ENCODE results near the gene CAPN13.

The CAPN13 gene

DNA sequence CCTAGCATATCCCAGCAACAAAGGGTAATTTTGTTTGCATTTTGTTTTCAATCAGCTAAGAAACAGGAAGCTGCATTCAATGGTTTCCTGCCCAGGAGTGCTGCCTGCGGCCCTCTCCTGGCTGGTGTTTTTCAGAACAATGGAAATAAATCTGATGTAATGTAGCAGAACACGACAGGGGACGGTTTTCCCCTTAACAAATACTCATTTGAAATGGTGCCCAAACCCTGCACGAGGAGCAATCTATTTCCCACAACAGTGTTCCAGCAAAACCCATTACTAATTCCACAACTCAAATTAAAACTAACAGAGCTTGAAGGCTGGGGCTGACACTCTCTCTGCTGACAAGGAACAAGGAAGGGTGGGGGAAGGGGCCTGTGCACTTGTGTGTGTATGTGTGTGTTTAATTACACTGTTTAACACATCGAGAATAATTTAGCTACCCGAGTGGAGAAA, 8.7 kb downstream of the CAPN13 start:
- TF ChIP-seq ZNF274 (IDR thresholded peaks at IDR 0.05; ENCODE audit: low read depth, low read length): no peak
- no peak overlapping the region for H3K4me3 ChIP-seq (ENCODE audit: low read length)

DNA sequence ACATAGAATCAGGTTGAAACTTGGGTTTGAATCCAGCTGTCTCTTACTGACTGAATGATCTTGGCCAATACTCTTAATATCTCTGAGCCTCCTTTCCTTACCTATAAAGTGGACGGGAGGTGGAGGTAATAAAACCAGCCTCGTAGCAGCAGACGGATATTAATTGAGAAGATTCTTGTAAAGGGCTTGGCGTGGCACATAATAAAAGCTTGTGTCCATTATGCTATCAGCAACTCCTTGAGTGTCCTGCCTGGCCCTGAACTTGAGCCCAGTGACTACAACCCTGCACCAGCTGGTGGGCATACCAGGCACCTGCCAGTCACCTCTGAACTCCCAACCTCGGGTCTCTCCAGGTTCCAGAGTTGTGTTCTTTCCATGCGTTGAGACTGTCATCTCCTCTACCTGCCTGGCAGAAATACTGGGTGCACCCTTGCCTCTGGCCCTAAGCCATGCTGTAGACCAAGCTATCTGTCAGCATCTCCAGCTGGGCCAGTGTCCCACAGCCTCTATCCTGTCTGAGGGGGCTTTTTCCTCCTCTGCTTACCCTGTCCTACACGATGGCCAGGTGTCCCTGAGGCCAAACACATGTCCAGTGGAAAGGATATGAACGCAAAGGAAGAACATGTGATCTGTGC, 9.7 kb downstream of the CAPN13 start:
- H3K4me3 ChIP-seq (ENCODE audit: low read length): no peak overlapping the region
- TF ChIP-seq ZNF274 (IDR thresholded peaks at IDR 0.05; ENCODE audit: low read depth, low read length): no peak

DNA sequence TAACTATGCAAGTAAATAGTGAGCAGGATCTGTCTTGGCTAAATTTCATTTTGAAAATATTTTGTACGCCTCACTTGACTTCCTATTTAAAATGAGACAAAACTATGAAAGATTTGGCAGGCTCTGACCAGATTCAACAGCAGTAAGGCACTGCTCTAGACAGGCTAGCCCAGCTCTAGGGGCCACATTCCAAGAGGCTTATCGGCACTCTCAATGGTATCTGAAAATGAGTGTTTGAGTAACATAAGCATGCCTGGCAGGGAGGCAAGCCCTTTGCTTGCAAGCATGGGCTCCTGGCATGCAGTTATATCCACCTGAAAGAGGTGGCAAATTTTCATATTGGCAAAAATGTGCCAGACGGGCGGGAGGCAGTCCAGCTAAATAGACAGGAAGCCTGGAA, 10.5 kb downstream of the CAPN13 start:
- no peak overlapping the region for H3K4me3 ChIP-seq (ENCODE audit: low read length)
- TF ChIP-seq ZNF274 (IDR thresholded peaks at IDR 0.05; ENCODE audit: low read depth, low read length): no peak

DNA sequence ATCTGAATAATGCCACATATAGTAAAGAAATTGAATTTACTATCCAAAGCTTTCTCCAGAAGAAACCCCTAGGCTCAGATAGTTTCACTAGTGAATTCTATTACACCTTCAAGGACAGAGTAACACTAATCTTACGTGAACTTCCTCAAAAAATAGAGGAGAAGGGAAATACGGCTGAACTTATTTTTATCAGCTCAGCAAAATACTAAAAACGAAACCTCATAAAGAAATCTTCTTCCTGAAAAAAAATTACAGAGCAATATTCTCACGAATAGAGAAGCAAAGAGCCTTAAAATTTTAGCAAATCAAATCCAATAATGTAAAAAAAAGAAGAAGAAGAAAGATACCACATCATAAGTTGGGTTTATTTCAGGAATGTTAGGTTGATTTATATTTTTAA, 14.7 kb downstream of the CAPN13 start:
- no peak overlapping the region for H3K4me3 ChIP-seq (ENCODE audit: low read length)
- TF ChIP-seq ZNF274 (IDR thresholded peaks at IDR 0.05; ENCODE audit: low read depth, low read length): no peak

DNA sequence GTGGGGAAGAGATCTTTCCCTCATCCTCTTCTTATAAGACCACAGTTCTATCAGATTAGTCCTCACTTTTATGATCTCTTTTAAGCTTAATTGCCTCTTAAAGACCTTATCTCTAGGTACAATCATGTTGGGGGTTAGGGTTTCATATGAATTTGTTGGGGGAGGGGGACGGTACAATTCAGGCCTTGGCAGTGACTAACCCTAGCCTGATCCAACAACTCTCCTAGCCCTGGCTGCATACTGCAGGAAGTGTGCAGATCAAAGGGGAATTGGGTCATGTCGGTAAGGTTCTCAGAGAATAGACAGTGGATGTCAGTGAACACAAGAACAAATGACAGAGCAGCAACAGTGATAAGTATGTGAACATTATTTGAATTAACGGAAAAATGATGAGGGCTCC, 16.4 kb downstream of the CAPN13 start:
- TF ChIP-seq ZNF274 (IDR thresholded peaks at IDR 0.05; ENCODE audit: low read depth, low read length): no peak
- no peak overlapping the region for H3K4me3 ChIP-seq (ENCODE audit: low read length)

DNA sequence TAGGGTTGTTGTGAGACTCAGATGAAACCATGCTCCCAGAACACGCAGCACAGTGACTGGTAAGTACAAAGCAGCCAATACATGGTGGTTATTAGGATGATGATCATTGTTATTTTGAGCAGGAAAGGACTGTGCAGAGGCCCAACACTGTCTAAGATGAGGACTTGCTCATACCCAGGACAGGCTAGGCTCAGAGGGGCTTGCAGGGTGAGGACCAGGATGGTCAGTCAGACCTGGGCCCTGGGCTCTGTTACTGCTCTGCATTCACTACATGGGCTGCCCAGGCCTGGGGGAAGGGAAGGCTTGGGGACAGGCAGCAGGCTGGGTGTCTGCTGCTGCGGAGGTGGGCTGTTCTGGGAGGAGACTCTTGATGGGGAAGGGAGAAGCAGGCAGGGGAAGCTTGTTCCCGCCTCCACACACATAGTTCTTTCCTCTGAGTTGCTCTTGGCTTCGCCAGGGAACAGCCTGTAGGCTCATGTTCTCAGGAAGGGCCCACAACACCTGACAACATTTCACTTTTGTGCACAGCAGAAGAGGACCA, 17.5 kb downstream of the CAPN13 start:
- TF ChIP-seq ZNF274 (IDR thresholded peaks at IDR 0.05; ENCODE audit: low read depth, low read length): no peak
- H3K4me3 ChIP-seq (ENCODE audit: low read length): no peak overlapping the region

DNA sequence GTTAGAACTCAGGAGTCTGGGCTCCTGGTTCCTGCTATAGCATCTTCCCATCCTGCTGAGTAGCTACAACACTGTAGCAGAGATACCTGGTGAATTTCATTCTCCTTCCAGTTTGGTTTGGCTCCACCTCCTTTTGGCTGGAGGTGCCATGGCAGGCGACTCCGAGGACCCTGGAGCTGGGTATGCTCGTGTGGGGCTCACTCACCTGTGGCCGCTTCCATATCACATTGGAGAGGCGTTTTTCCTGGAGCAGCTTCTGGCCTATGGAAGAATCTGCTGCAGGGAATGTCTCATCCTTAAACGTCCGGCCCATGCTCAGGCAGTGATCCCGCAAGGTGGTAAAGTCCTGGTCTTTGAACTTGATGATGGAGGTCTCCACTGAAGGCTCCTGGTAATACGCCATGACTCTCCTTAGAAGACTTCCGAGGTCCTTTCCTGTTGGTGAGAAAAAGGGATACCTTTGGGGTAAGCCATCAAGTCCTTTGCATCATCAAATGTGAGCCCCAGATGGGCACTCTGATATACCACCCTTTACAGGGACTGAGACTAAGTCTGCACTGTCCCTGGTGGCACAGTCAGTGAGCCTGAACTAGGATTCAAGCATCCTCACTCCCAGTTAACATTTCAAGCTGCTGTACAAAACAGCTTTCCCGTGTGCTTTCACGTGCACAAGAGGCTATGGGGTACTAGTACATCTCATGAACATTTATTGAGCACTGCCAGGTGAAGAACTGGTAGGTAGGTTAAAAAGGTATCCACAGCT, 20.1 kb downstream of the CAPN13 start:
- TF ChIP-seq ZNF274 (IDR thresholded peaks at IDR 0.05; ENCODE audit: low read depth, low read length): no peak

DNA sequence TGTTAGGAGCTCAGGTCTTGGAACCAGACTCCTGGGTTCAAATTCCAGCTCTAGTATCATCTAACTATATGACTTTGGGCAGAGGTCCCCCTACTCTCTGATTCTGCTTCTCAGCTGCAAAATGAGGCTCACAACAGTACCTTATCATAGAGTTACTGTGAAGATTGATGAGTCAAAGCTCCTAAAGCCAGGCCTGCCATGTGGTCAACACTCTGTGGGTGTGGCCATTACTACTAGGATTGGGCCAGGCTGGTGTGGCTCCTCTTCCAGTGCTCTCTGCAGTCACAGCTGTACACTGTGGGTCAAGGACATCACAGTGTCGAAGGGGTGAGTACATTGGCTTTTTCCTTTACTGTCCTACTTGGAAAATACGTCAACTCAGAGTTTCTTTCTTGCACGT, 22.6 kb downstream of the CAPN13 start:
- H3K4me3 ChIP-seq (ENCODE audit: low read length): no peak overlapping the region
- no peak for TF ChIP-seq ZNF274 (IDR thresholded peaks at IDR 0.05; ENCODE audit: low read depth, low read length)

More for the DNA sequence above, 20.1 kb downstream of the CAPN13 start:
- no peak overlapping the region for H3K4me3 ChIP-seq (ENCODE audit: low read length)

DNA sequence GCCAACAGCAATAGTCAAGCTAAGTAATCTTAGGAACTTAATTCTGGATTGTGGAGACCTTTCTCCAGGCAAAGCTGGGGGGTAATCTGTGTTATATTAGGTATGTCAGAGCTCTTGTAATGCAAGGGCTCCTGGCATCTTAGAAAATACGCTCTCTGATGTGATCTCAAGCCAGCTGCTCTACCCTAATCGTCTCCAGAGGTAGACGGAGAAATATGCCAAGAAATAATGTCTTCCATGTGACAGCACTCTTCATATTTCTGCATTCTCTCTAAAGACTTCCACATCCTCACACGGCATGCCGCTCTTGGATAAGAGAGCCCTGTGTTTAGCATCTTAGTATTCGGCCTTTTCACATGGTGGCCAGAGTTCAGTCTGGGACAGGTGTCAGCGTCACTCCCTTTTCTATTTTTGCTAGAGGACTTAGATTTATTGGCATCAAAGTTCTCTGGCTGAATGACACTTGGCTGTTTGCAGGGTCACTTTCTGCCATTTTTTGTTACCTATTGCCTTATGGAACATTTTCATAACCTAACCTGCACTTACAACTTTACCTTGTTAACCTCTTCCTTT, 25.2 kb downstream of the CAPN13 start:
- TF ChIP-seq ZNF274 (IDR thresholded peaks at IDR 0.05; ENCODE audit: low read depth, low read length): no peak
- H3K4me3 ChIP-seq (ENCODE audit: low read length): no peak overlapping the region

DNA sequence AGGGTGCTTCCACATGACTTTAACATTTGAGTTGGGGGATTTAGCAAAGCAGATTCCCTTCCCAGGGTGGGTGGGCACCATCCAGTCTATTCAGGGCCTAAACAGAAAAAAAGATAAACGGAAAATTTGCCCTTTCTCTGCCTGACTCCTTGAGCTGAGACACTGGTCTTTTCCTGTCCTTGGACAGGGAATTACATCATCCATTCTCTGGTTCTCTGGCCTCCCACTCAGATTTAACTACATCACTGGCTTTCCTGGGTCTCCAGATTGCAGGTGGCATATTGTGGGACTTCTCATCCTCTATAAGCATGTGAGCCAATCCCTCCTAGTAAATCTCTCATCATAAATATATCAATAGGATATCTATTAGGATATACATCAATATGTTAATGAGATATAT, 25.8 kb downstream of the CAPN13 start:
- H3K4me3 ChIP-seq (ENCODE audit: low read length): no peak overlapping the region
- TF ChIP-seq ZNF274 (IDR thresholded peaks at IDR 0.05; ENCODE audit: low read depth, low read length): no peak

DNA sequence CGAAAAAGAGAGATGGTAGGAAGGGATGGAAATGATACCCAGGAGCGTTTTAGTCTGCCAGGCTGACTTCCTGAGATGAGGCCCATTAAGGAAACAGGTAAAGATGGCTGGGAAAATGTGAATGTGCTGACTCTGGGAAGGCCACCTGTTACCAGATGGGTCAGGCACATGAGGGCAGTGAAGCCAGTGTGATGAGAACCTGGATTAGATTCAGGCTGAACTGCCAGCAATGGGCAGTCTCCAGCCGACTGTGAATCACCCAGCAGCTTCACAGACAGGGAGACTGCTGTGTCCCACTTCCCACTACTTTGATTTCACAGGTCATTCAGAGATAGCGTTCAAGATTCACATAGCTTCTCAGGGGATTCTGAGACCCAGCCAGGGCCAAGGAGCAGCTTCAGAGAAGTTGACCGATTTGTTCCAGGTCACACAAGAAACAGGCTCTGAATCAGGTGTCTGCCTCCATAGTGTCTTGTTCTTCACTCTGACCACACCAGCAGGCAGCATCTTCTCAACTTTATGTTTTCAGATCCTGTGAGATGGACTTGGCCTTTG, 26.4 kb downstream of the CAPN13 start:
- H3K4me3 ChIP-seq (ENCODE audit: low read length): no peak overlapping the region
- no peak for TF ChIP-seq ZNF274 (IDR thresholded peaks at IDR 0.05; ENCODE audit: low read depth, low read length)

DNA sequence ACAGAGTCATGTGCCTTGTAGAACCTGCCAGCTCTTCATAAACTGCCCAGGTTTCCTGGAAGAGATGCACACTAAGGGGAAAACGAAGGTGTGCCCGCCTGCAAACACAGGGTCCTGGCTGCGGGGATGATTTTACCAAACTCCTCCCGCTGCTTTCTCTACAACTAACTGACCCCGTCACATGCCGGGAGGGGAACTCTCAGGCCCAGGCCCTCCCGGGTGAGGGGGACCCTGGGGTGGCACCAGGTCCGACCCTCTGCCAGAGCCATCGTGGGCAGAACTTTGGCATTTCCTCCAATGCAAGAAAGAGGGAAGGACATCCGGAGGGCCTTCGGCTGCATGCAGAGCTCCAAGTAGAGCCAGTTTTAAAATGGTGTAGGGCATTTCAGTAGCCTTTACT, 28.6 kb downstream of the CAPN13 start:
- H3K4me3 ChIP-seq (ENCODE audit: low read length): no peak overlapping the region
- TF ChIP-seq ZNF274 (IDR thresholded peaks at IDR 0.05; ENCODE audit: low read depth, low read length): no peak

DNA sequence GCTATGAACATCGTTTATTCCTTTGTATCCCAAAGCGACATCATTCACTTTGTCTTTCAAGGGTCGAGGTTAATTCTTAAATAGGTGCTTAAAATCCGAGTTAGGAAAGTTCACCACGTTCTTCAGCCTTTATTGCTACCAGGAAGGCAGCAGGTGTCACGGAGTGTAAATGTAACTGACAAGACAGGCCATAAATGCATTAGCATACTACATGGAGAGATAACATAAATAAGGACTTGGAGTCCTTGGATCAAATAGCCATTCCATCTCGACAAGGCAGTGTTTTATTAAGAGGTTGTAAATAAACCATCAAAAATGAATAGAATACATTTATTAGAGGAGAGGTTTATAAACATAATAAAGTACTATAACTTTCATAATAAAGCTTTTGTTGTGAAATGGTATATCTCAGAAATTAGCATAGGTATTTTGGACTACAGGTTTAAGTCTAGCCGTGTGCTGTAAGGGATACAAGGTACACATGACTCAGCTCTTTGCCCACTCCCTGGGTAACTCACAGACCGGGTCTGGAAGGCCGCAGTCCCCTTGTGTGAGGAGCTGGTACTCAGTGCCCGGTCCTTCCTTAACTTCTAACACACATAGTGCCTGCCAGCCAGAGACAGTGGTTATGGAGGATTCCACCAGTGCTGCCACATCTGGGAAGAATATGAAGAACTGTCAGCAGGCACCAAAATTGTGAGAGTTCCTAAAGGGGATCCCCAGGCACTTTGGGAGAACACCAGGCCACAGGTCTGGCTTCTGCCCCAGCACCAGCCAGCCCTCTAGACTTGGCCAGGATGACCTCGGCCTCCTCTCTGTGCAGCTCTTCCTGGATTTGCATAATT, 29.4 kb downstream of the CAPN13 start:
- TF ChIP-seq ZNF274 (IDR thresholded peaks at IDR 0.05; ENCODE audit: low read depth, low read length): no peak
- no peak overlapping the region for H3K4me3 ChIP-seq (ENCODE audit: low read length)

Measured in GM08714 (cell line).